Mononuclear cell (primary cell): ENCODE results near the gene ZNF319. TPM values are rescaled to one million over a fixed set of nuclear protein-coding genes. Genes with fewer than 3 reads are reported as not detected.

Experiments used
- total RNA-seq: library from RNA; depleted of rRNA; stranded (reverse); fragments of >200 nt; gene quantifications from one replicate; pipeline ENCODE4 v1.2.3, GENCODE V29; 2012

Gene ZNF319
- total RNA-seq, 1 donor, result 5.7 TPM

Other genes starting within 250 kb of the ZNF319 start
- 5.8 TPM for gene KIFC3, start 198.2 kb downstream of the ZNF319 start, total RNA-seq
- not detected for gene CNGB1, start 29.5 kb downstream of the ZNF319 start, total RNA-seq
- 20.4 TPM for gene USB1, start 735 bp upstream of the ZNF319 start, total RNA-seq
- gene MMP15, start 25.1 kb upstream of the ZNF319 start, total RNA-seq, result 0.10 TPM
- gene CFAP20, start 128.7 kb upstream of the ZNF319 start, total RNA-seq, result 70.0 TPM
- 34.9 TPM for gene CSNK2A2, start 197.4 kb upstream of the ZNF319 start, total RNA-seq